Esophagus muscularis mucosa (tissue), 2 donors: ENCODE results near the gene ZNF587.
"Not testable (repeated sequence)": the region's sequence is repeated elsewhere in the genome, so short reads cannot be mapped to it uniquely, and the experiment has no call there.

Experiments
- EP300 ChIP-seq: sonication (generic); formaldehyde crosslinking; IDR thresholded peaks from one replicate; pipeline ENCODE4 v1.6.1; 2017; ENCODE audit warnings: antibody characterized with exemption
- POLR2A ChIP-seq: fragments of 450-650 bp; IDR thresholded peaks from one replicate; pipeline ENCODE4 v1.6.1; 2017; ENCODE audit warnings: antibody characterized with exemption, moderate library complexity, mild to moderate bottlenecking, low read depth

GRCh38 chr19:57873883-57874799 lies 24.5 kb downstream of the ZNF587 start:
- TF ChIP-seq POLR2A, EP300: not testable (repeated sequence)
